Embryonic facial prominence (tissue), 1 donor: Measurements from ENCODE around the gene MACROD2.
A peak's percentile ranks its signal among the peaks of the same experiment; 100 is the strongest.

Experiments
- DNase-seq: peaks from one replicate; pipeline ENCODE4 v3.0.0-alpha.2; 2016; ENCODE audit errors: extremely low spot score

MACROD2 gene

DNA sequence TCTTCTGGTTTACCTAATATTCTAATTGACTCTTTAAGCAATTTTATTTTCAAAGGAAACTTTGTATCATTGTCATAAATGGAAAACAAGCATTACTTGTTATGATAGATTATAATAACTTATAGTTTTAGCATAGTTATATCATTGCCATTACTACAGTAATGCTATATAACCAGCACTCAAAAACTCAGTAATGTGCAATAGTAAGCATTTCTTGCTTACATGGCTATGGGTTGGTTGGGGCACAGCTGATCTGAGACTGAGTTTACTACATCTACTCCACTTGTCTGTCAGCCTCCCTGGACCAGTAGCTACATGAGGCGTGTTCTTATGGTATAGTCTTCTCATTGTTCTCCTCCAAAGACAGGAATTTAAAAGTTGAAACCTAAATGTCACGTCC is 1427.7 kb downstream of the MACROD2 start:
- no peak for DNase-seq

DNA sequence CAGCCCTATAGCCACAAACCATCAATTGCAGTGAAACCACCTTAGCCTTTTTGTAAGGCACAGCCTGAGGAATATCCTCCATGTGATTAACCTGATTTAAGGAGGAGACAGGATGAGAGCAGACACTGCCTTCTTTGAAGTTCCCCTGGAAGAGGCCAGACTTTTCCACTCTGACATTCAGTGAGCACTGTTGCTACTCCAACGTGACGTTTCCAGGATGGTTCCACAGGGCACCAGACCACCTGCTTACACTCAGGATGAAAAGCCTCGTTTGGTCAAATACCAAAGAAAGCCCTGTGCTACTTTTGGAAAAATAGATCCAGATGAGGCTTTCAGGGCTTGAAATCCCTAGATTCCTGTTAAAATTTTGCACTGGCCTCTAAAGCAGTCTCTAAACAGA is 1444.2 kb downstream of the MACROD2 start:
- DNase-seq = no peak

DNA sequence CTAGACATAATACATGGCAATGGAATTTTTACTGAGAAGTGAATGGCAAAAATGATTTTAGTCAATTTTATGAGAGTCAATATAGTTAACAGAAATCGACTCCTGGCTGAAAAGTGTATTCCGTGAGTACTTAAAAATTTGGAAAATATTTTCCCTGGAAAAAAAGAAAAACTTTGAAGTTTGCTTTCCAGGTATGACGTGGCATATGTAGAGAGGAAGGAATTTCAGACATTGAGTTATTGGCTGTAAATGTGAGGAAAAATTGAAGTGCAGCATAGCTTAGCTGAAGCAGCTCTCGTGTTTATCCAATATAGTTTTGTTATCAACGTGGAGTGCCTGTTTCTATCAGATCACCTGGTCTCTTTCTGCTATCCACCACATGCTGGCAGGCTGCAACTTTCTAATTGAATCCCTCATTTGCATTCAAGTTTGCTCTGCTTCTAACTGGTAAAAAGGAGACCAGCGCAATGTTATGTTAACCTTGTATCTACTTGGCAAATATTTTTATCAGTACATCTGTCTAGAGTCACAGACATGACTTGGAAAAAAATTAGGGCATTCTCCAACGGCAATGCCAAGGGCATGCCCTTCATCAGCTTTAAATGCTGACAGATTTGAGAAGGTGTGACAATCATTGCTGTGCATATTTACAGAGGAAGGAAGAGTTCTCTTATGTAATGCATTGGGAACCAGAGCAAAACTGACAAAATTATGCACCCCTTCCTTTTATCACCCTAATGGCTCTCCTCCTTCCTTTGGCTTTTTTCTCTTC is 1444.9 kb downstream of the MACROD2 start:
- DNase-seq = no peak

DNA sequence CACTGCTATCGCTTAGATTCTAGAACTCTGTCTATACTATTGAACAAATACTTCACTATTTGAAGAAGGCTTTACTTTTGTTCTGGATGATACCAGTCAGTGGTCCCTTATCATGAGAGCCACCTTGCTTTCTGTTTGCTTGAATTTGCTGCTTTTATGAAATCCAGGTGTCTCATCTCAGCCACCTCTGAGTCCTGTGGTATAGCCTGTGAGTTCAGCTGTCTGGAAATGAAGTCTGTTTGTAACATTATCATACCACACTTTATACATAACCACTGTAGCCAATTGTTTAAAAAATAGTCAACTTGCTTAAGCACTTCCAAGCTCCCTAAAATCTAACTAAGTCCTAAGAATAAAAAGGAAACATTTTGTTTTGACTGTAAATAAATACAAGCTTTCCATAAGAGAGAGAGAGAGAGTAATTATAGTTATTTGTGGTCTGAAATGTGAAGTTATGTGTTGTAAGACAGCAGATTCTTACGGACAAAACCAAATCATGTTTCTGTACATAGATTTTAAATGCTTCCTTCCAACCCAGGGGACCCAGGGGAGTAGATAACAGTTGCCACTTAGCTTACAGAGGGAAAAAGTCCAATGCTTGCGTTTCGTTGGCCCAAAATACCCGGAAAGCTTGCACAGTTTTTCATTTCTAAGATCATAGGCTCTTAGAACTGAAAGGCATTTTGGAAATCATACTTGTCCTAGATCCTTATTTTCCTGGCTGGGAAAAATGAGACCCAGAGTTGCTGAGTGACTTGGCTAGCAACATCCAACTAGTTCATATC is 1449.9 kb downstream of the MACROD2 start:
- DNase-seq = peak; percentile 12

DNA sequence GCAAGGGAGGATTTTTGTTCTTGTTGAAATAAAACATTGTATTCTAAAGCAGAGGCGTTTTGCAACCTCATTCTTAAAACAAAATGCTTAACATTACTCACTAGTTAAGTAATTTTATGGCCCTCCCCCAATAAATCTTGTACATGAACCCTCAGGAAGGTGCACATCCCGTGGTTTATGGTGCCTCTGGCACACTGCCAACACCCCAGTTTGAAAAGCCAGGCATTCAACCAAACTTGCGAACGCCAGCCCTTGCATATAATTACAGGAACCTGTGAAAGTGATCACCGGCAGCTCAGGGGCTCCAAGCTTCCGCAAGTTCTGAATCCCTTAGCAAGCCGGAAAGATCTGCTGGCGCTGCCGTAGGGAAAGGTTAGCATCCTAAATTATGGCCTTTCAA is 1451.1 kb downstream of the MACROD2 start:
- no peak for DNase-seq

DNA sequence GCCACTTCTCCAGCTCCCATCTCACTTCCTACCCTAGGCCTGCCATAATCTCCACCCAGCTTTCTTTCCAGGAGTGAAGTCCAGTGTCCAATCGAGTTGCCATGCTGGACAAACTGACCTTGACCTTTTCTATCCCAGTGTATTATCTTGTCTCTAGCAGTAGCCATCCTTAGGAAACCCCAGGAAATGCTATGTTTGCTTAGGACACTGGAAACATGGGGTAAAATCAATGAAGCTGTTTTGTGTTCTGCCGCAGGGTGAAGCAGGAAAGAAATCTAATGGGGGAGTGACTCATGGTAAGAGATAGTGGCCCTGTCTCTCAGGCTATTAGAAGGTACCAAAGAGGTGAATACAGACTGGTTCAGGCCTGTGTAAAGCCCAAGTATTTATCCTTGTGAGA is 1452.2 kb downstream of the MACROD2 start:
- no peak for DNase-seq

DNA sequence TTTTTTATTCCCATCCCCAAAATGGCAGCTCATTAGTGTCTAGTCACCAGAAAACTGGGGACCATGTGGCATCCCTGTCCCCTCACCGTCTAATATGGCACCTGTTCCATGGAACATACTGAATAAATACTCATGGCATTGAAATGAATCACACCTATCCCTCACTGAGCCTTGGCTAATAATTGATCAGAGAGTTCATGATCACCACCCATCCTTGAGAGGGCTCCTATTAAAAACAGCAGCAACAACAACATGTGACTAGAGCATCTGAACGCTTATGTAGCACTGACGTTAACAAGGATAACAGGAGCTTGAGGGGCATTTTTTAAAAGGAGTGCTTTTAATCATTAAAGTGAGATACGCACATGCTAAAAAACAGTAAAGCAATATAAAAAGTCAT is 1453.7 kb downstream of the MACROD2 start:
- no peak for DNase-seq

DNA sequence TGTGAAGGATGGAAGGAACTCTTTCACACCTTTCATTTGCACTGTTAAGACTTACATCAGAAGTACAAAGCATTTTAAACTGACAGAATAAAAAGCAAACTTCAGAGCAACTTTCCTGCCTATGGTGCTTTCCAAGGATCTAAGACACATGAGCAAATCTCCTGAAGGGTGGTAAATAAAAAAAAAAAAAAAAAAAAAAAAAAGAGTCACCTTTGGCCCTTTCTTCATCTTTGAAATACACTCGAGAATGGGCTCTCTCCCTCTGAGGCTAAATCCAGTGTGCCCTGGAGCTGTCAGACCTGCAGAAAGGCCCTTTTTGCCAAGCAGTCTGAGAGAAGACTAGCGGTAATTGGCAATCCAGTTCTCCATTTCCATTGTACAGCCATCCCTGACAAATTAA is 1455.9 kb downstream of the MACROD2 start:
- no peak for DNase-seq

DNA sequence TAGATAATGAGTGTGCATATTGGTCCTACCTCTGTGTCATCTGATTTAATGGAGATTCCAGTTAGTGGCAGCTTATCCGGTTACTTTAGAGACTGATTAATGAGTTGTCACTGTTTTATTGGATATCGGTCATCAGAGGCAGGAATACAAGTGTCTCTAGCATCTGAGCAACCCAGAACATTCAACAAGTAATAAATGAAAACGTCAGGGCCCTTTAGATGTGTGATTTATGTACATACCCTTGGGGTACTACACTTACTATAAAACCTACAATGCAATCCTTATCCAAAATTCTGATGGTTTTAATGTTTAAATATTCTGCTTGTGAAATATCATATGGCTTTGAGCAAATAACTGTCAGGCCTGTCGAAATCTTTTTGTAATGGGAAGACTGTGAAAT is 1460.0 kb downstream of the MACROD2 start:
- DNase-seq = no peak

DNA sequence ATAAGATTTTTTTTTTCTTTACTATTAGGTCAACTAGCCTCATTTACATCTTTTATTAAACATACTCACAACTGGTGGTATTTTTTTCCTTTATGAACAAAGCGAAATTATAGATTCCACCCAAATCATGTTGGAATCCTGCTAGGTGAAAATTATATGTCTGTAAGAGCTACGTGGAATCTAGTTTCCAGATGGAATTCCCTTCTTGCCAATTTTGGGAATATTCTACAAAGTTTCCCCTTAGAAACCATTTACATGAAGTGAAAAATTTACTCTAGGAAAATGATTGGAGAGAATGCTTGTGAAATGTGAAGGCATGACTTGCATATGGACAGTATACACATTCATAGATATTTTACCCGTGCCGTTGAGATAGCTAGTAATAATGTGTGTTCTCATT is 1466.6 kb downstream of the MACROD2 start:
- no peak for DNase-seq

DNA sequence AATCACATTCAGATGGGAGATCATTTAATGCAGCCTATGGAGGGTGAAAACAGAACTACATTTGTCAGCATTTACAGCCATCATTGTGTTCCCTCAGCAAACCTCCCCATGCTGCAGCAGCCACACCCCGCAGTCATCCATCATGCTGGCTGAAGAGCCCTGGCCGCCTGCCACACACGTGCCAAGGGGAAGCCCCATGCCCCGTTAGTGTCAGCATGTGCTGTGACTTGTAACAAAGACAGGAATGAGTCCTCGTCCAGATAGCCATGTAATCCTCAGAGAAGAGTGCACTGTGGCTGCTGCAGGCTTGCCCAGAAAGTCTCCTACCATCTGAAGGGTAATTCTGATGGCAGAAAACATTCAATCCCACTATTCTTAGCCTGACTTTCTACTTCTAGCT is 1480.2 kb downstream of the MACROD2 start:
- no peak for DNase-seq

DNA sequence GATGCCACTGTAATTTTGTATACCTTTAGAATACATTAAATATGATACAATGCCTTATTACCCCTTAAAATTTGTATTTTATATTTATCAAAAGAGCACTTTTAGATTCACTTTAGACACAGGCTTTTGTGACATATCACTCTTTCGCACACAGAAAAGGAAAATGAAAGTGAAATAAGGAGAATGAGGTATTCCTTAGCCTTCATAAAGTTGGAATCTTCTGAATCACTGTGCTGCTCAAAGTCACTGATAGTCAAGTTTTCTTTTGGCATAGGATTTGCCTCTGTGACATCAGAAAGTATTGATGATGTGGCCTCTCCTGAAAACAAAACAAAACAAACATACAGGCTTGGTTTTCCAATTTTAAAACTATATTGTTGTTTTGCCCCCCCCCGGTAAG is 1480.9 kb downstream of the MACROD2 start:
- DNase-seq = no peak

DNA sequence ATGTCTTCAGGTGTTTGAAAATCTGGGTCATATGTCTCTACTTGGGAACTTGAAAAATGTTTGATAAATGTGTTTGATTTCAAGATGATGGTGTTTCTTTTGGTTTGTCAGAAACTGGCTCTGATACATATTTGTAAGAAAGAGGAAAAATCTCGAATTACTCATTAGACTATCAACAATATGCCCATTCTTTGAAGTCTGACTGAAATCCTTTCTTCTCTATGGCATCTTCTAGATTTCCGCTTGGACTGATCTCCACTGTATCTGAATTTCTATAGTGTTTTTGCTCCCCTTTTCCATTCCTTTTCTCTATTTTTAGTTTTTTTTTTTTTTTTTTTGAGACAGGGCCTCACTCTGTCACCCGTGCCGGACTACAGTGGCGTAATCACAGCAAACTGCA is 1481.5 kb downstream of the MACROD2 start:
- DNase-seq = no peak

DNA sequence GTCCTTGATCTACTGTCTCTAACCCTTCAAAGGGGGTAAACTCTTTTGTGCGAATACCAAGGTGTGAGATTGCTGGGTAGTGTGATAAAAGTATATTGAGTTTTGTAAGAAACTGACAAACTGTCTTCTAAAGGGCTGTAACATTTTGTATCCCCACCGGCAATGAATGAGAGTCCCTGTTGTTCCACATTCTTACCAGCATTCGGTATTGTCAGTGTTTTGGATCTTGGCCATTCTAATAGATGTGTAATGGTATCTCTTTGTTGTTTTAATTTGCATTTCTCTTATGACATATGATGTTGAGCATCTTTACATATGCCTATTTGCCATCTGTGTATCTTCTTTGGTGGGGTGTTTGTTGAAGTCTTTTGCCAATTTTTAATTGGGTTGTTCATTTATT is 1487.2 kb downstream of the MACROD2 start:
- DNase-seq = no peak

DNA sequence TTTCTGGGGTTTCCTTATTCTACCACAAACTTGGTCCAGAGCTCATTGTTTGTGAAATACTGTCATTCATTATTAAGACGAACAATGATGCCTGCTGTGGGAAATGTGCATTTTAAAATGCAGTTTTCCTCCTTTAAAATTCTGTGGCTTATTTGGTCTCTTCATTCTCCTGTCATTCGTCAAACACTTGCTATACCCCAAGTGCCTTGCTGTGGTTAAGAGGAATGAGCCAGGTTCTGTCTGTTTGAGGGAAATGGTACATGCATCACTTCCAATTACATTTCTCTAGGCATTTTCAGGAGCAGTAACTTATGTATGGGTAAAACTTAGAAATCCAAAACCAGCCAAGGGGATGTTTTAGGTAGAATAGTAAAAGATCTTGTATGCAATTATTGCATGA is 1490.2 kb downstream of the MACROD2 start:
- DNase-seq = no peak

DNA sequence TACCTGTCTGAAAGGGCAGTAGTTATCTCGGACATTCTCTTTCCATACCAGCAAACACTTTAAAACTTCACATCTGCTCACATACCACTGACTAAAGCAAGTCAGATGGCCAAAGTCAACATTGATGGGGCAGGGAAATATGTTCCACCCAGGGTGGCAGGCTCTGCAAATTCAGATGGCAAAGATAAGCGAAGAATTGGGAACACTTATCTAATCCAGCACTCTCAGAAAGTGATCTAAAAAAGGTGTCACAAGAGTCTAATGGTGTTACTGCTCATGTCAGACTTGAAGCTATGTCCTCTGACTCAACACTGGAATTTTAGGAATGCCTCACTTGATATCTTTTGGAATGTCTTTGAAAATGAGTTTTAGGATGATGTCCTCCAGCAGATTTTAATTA is 1491.7 kb downstream of the MACROD2 start:
- DNase-seq = no peak

DNA sequence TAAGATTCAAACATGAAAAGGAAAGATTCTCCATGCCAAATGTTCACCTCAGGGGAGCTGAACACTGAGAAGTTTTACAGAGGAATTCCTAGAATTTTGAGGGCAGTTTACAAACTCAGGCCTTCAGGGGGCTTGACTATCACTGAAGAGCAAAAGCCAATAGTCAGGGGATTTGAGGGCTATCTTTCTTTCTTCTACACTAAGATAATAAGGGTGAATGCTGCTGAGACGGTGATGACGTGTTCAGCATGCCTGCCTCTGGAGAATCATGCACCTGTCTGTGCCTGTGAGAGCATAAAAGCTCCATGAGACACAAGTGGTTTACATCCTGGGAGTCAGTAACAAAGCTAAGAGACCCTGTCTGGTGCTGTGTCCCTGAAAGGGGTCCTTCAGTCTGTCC is 1492.4 kb downstream of the MACROD2 start:
- DNase-seq = no peak

DNA sequence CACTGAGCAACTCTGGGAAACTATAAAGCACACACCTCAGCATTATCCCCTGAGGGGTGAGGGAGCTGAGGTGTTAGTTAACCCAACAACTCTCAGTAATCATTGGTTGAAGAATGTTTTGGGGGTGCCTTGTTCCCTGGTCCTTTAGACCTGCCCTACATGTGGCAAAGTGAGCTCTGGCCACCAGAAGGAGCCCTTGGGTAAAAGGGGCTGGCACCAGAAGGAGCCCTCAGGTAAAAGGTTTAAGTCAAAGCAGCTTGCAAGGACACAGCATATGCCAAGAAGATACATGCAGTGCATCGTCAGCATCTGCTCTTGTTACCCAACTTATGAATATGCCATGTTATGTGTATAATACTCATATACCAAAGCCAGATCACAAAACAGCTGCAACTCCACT is 1496.3 kb downstream of the MACROD2 start:
- DNase-seq = no peak

DNA sequence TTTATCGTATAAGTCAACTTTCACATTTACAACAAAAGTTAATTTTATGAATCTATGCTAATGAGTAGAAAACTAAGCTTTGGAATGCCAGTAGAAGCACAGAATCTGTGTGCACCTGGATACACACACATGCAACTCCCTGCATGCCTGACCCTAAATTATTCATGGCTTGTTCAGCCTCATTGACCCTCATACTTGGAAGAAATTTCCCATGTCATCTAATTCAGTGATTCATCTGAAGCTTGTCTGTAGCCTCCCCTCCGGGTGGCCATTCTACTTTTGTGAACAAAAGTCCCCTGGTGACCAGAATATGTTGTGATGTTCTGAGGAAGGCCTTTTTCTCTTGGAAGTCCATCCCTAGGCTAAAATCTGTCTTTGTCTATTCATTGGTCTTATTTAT is 1499.5 kb downstream of the MACROD2 start:
- no peak for DNase-seq

DNA sequence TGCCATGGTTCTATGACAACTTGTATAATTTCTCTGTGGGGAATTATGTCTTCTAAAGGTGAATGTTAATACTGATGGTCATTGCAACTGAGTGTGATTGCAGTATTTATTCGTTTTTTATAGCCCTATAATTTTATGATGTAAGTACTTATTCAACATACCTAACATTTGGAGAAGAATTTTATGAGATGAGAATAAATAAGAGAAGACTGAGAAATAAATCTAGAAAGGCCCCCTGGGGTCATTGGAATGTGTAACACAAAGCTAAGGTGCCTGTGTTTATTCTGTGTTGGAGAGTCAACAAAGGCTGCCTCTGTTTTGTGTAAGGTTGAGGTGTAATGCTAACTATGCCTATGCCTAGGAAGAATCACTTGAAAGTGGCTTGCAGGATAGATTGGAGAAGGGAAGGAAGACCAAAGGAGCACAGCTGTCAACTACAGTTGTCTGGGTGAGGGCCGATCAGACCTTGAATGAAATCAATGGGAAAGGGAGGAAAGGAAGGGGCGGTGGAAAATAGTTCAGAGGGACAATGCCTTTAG is 1501.3 kb downstream of the MACROD2 start:
- no peak for DNase-seq

DNA sequence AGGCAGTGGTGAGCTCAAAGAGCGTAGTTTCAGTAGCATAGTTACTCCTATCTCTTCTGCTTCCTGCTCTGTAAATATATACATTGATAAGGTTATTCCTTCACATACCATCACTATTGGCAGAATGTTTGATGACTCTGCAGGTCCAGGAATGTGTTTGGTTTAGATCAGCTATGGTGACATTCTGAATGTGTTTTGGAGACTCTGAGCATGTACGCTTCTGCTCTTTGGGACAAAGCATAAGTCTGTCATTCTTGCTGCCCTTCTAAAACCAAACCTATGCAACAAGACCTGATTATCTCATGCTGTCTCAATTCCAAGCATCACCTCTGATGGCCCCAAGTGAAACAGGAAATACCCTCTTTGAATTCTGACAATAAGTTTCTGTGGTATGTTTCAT is 1503.6 kb downstream of the MACROD2 start:
- DNase-seq = no peak

DNA sequence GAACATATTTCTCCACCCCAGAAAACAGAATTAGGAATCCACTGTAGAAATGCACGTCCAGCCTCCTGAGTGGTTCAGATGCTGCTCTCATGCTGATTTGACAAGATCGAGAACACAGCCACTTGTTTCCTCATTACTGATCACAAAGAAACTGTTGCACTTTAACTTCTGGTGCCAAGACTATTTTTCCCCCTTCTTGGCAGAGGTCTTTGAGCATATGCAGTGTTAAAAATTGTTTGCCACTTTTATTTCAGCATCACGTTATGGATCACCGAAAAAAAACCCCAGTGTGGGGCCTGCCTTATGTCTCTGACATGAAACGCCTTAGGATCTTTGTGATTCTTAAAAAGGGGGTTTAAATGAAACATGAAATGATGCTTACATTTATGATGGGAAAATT is 1511.0 kb downstream of the MACROD2 start:
- no peak for DNase-seq

DNA sequence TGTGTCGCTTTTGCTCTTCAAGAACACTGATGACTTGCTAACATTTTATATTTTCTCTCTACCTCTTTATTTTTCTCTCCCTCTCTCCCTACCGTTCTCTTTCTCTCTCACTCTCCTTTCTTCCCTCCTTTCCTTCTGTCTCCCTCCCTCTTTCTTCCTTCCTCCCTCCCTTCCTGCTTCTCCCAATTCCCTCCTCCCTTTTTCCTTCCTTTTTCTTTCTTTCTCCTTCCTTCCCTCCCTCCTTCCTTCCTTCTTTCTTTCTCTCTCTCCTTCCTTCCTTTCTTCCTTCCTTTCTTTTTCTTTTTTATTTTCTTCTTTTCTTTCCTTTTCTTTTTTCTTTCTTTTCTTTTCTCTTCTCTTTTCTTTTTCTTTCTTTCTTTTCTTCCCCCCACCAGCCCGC is 1511.8 kb downstream of the MACROD2 start:
- DNase-seq = no peak
